Neural progenitor cell (in vitro differentiated cells): ENCODE data around the gene WFS1. TPM values are rescaled to one million over a fixed set of nuclear protein-coding genes. Genes with fewer than 3 reads are reported as not detected.

Experiments used
- DNase-seq: peaks from one replicate; pipeline ENCODE4 v3.0.0-alpha.2; 2016; ENCODE audit warnings: low spot score
- H2AFZ ChIP-seq: fragments of 200-600 bp; sonication (generic); replicated peaks from 2 replicates; pipeline ENCODE4 v1.6.1; 2016; ENCODE audit warnings: antibody characterized with exemption
- H3F3A ChIP-seq: fragments of 200-600 bp; sonication (generic); 2 replicates; pipeline ENCODE4 v1.6.1; 2016; ENCODE audit warnings: antibody characterized with exemption, low read depth
- H3K27ac ChIP-seq: fragments of 200-600 bp; sonication (generic); 2 replicates; pipeline ENCODE4 v1.5.1; 2016; ENCODE audit warnings: mild to moderate bottlenecking
- H3K27me3 ChIP-seq: fragments of 200-600 bp; sonication (generic); 2 replicates; pipeline ENCODE4 v1.6.1; 2016; ENCODE audit warnings: mild to moderate bottlenecking, moderate library complexity
- H3K36me3 ChIP-seq: fragments of 200-600 bp; sonication (generic); 2 replicates; pipeline ENCODE4 v1.5.1; 2016
- H3K4me1 ChIP-seq: fragments of 200-600 bp; sonication (generic); 2 replicates; pipeline ENCODE4 v1.6.1; 2016; ENCODE audit warnings: mixed run types
- H3K4me2 ChIP-seq: fragments of 200-600 bp; sonication (generic); 2 replicates; pipeline ENCODE4 v1.6.1; 2016
- H3K4me3 ChIP-seq: fragments of 200-600 bp; sonication (generic); 2 replicates; pipeline ENCODE4 v1.5.1; 2016
- H3K79me2 ChIP-seq: fragments of 200-600 bp; sonication (generic); 2 replicates; pipeline ENCODE4 v1.6.1; 2016; ENCODE audit warnings: low read depth
- H3K9ac ChIP-seq: fragments of 200-600 bp; sonication (generic); 2 replicates; pipeline ENCODE4 v1.6.1; 2016
- H3K9me3 ChIP-seq: fragments of 200-600 bp; sonication (generic); 2 replicates; pipeline ENCODE4 v1.5.1; 2016; ENCODE audit warnings: low read depth
- H4K20me1 ChIP-seq: fragments of 200-600 bp; sonication (generic); 2 replicates; pipeline ENCODE4 v1.6.1; 2016; ENCODE audit warnings: low read depth
- H3K27ac Mint-ChIP-seq: 3 replicates; pipeline ENCODE4 v1.8.0; 2021; ENCODE audit warnings: mixed read lengths
- H3K27me3 Mint-ChIP-seq: 2 replicates; pipeline ENCODE4 v1.8.0; 2022; ENCODE audit warnings: low read depth, mild to moderate bottlenecking, inconsistent platforms, moderate library complexity, mixed read lengths; ENCODE audit not compliant: insufficient read depth
- H3K36me3 Mint-ChIP-seq: 3 replicates; pipeline ENCODE4 v1.8.0; 2021; ENCODE audit warnings: mixed read lengths
- H3K4me1 Mint-ChIP-seq: 3 replicates; pipeline ENCODE4 v1.8.0; 2021; ENCODE audit warnings: mixed read lengths
- H3K4me3 Mint-ChIP-seq: 3 replicates; pipeline ENCODE4 v1.8.0; 2021; ENCODE audit warnings: mild to moderate bottlenecking, moderate library complexity, mixed read lengths
- H3K9me3 Mint-ChIP-seq: 3 replicates; pipeline ENCODE4 v1.8.0; 2020; ENCODE audit warnings: mixed read lengths
- CTCF ChIP-seq: fragments of 200-600 bp; sonication (generic); IDR thresholded peaks from 2 replicates; pipeline ENCODE4 v1.5.1; 2017; ENCODE audit warnings: antibody characterized with exemption, mild to moderate bottlenecking
- EZH2 ChIP-seq: fragments of 200-600 bp; sonication (generic); IDR thresholded peaks from 2 replicates; pipeline ENCODE4 v1.6.1; 2017; ENCODE audit warnings: antibody characterized with exemption, mild to moderate bottlenecking, moderate library complexity
- EZH2phosphoT487 ChIP-seq: fragments of 200-600 bp; sonication (generic); IDR thresholded peaks from 2 replicates; pipeline ENCODE4 v1.6.1; 2017; ENCODE audit warnings: antibody characterized with exemption
- total RNA-seq: library from RNA; depleted of rRNA; stranded (reverse); fragments of >200 nt; gene quantifications from 2 replicates; pipeline ENCODE4 v1.2.3, GENCODE V29; 2015; ENCODE audit warnings: low replicate concordance

Gene WFS1
- total RNA-seq, 1 donor from 2014 or later = 8.8 TPM

- Histone ChIP-seq H3K27ac (no peak overlapping the region), H3K27me3 (no peaks in the 10 kb centered on the region), H3K4me1 (no peaks in the 10 kb centered on the region), H3K9ac (no peak overlapping the region), H3F3A (no peaks in the 10 kb centered on the region), H3K36me3 (no peaks in the 10 kb centered on the region), H3K79me2 (no peaks in the 10 kb centered on the region), H3K4me2 (no peak overlapping the region), H2AFZ (no peak overlapping the region), H4K20me1 (no peaks in the 10 kb centered on the region), H3K4me3 (no peak overlapping the region), H3K9me3 (no peaks in the 10 kb centered on the region)
- H3K27ac Mint-ChIP-seq = no peak overlapping the region
- no peaks in the 10 kb centered on the region for H3K4me1 Mint-ChIP-seq
- DNase-seq = no peak
- no peak overlapping the region for H3K4me3 Mint-ChIP-seq
- no peaks in the 10 kb centered on the region for H3K27me3 Mint-ChIP-seq
- no peak for TF ChIP-seq EZH2
- no peak for TF ChIP-seq EZH2phosphoT487
- no peak for TF ChIP-seq CTCF
- H3K9me3 Mint-ChIP-seq = no peaks in the 10 kb centered on the region
- H3K36me3 Mint-ChIP-seq = peaks cover 31% of the 10 kb centered on the region
Measured at GRCh38 chr4:6298035-6298434, 28.4 kb downstream of the WFS1 start.

- Histone ChIP-seq H3K9me3 (no peaks in the 10 kb centered on the region), H3K36me3 (no peaks in the 10 kb centered on the region), H3K4me2 (no peak overlapping the region), H3K27ac (no peak overlapping the region), H3K9ac (no peak overlapping the region), H3K4me3 (no peak overlapping the region), H3F3A (no peaks in the 10 kb centered on the region), H3K79me2 (no peaks in the 10 kb centered on the region), H4K20me1 (no peaks in the 10 kb centered on the region), H3K27me3 (no peaks in the 10 kb centered on the region), H2AFZ (no peak overlapping the region), H3K4me1 (no peaks in the 10 kb centered on the region)
- no peak for DNase-seq
- Mint-ChIP-seq H3K4me1 (no peaks in the 10 kb centered on the region), H3K27ac (no peak overlapping the region), H3K36me3 (peaks cover 31% of the 10 kb centered on the region), H3K27me3 (no peaks in the 10 kb centered on the region), H3K9me3 (no peaks in the 10 kb centered on the region), H3K4me3 (no peak overlapping the region)
- TF ChIP-seq CTCF (no peak), EZH2 (no peak), EZH2phosphoT487 (no peak)
Measured at GRCh38 chr4:6298852-6299251, 29.2 kb downstream of the WFS1 start.

- no peak for DNase-seq
- Histone ChIP-seq H3K4me3 (no peak overlapping the region), H3K79me2 (no peaks in the 10 kb centered on the region), H3K27ac (no peak overlapping the region), H3K27me3 (no peaks in the 10 kb centered on the region), H3F3A (no peaks in the 10 kb centered on the region), H2AFZ (no peak overlapping the region), H3K36me3 (no peaks in the 10 kb centered on the region), H3K4me2 (no peak overlapping the region), H4K20me1 (no peaks in the 10 kb centered on the region), H3K4me1 (no peaks in the 10 kb centered on the region), H3K9me3 (no peaks in the 10 kb centered on the region), H3K9ac (no peak overlapping the region)
- TF ChIP-seq CTCF = no peak
- no peak for TF ChIP-seq EZH2
- no peak for TF ChIP-seq EZH2phosphoT487
- Mint-ChIP-seq H3K9me3 (no peaks in the 10 kb centered on the region), H3K36me3 (peaks cover 24% of the 10 kb centered on the region), H3K27ac (no peak overlapping the region), H3K4me3 (no peak overlapping the region), H3K27me3 (peaks cover 1% of the 10 kb centered on the region), H3K4me1 (no peaks in the 10 kb centered on the region)
Measured at GRCh38 chr4:6299875-6300274, 30.2 kb downstream of the WFS1 start.
